Right lobe of liver (tissue), 4 donors: ENCODE measurements around the gene AASDH.

Experiments used
- POLR2A ChIP-seq: fragments of 450-650 bp; IDR thresholded peaks from one replicate; pipeline ENCODE4 v1.6.1; 2017; ENCODE audit warnings: antibody characterized with exemption, mild to moderate bottlenecking
- TF ChIP-seq, protein P1 (sequence below), 4 donors: fragments of 200-600 bp in 3 of 4; fragments of 450-650 bp in 1 of 4; IDR thresholded peaks; one replicate each; pipeline versions ENCODE4 v1.5.1 to v1.8.0; 2016 to 2022; ENCODE audit warnings: antibody characterized with exemption in 4 of 4, mild to moderate bottlenecking in 2 of 4
- donor health status: DM: no; HTN: no; CAD: no.
- donor health status: DM: no; HTN: no; CAD: no.
- donor health status: DM: no; HTN: yes; CAD: no.

DNA sequence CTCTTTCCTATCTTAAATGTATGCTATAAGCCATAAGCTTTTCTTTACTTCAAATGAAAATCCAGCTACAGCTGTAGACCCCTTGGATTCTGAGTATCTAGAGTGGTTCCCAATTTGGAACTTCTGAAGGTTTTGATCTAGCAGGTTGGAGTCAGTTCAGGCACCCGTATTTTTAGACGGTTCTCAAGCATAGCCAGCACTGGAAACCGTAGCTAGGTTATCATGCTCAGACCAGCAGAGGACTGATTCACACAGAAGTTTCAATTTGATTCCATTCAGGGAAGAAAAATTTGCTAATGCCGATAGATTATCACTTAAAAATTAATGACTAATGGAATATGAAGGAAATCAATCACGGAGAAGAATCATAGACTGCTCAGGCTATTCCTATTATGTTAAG lies 36.9 kb upstream of the AASDH start:
- TF ChIP-seq, protein P1, sequence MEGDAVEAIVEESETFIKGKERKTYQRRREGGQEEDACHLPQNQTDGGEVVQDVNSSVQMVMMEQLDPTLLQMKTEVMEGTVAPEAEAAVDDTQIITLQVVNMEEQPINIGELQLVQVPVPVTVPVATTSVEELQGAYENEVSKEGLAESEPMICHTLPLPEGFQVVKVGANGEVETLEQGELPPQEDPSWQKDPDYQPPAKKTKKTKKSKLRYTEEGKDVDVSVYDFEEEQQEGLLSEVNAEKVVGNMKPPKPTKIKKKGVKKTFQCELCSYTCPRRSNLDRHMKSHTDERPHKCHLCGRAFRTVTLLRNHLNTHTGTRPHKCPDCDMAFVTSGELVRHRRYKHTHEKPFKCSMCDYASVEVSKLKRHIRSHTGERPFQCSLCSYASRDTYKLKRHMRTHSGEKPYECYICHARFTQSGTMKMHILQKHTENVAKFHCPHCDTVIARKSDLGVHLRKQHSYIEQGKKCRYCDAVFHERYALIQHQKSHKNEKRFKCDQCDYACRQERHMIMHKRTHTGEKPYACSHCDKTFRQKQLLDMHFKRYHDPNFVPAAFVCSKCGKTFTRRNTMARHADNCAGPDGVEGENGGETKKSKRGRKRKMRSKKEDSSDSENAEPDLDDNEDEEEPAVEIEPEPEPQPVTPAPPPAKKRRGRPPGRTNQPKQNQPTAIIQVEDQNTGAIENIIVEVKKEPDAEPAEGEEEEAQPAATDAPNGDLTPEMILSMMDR (IDR thresholded peaks at IDR 0.05), result no peak
- no peak for TF ChIP-seq POLR2A
